K562 (cell line): ENCODE data around the gene ZBTB42. TPM values are rescaled to one million over a fixed set of nuclear protein-coding genes. Genes with fewer than 3 reads are reported as not detected.

ENCODE experiments used
- ATAC-seq: fragments of 200-7000 bp; cut with Tn5 transposase; 3 replicates; pipeline ENCODE4 v1.9.1; 2020; ENCODE audit warnings: moderate library complexity
- BruUV-seq: library from RNA; stranded (reverse); fragments of 400-500 nt; replicated peaks from 2 replicates; lab custom pipeline; 2021; lab: Mats Ljungman, UMichigan
- CTCF ChIA-PET: fragments of 300-600 bp; formaldehyde crosslinking; extraction: SDS; loops from one replicate; lab custom pipeline; 2021; ENCODE audit warnings: low intra/inter-chr PET ratio; lab: Yijun Ruan, JAX
- POLR2A ChIA-PET: fragments of 300-600, 350-650 bp; sonication (Branson Sonifier 250); formaldehyde crosslinking; extraction: SDS; loops from one replicate; lab custom pipeline; 2021; ENCODE audit warnings: antibody characterized with exemption, inconsistent platforms; lab: Yijun Ruan, JAX
- DNase-seq, 4 experiments: peaks; one replicate each; pipeline versions ENCODE4 v3.0.0 to v3.0.0-alpha.2; 2011 to 2018; ENCODE audit warnings: low spot score in 3 of 4, mixed read lengths in 3 of 4; ENCODE audit errors: extremely low read depth in 1 of 4
- FAIRE-seq: peaks from 2 replicates; lab custom pipeline; 2011; peaks lifted over from hg19 to GRCh38; lab: Jason Lieb, UNC
- H2AFZ ChIP-seq: 2 replicates; pipeline ENCODE4 v1.6.0; 2011; ENCODE audit warnings: low read depth, low read length, control low read depth, inconsistent platforms
- H3K27ac ChIP-seq: fragments of 200-600 bp; 3 replicates; pipeline ENCODE4 v1.8.0; 2011; ENCODE audit warnings: low read depth, mild to moderate bottlenecking, control low read depth, inconsistent platforms, low read length, moderate library complexity, mixed read lengths; ENCODE audit errors: extremely low read depth
- H3K27me3 ChIP-seq, 2 experiments: fragments of 300-600 bp in 1 of 2; 2 replicates in 1 of 2; 3 replicates in 1 of 2; pipeline versions ENCODE4 v1.6.0 to v1.8.0; 2011; ENCODE audit warnings: inconsistent platforms in 2 of 2, low read length in 2 of 2, mild to moderate bottlenecking in 1 of 2, mixed read lengths in 1 of 2, moderate library complexity in 1 of 2; ENCODE audit not compliant: control insufficient read depth in 2 of 2, insufficient read depth in 2 of 2
- H3K36me3 ChIP-seq: fragments of 300-600 bp; 3 replicates; pipeline ENCODE4 v1.8.0; 2011; ENCODE audit warnings: mild to moderate bottlenecking, low read length, inconsistent platforms; ENCODE audit not compliant: control insufficient read depth, insufficient read depth
- H3K4me1 ChIP-seq, 2 experiments: fragments of 200-600 bp in 1 of 2; replicated peaks in 1 of 2; 2 replicates in 1 of 2; 3 replicates in 1 of 2; pipeline versions ENCODE4 v1.5.1 to v1.8.0; 2011; ENCODE audit warnings: inconsistent platforms in 2 of 2, low read length in 2 of 2, mild to moderate bottlenecking in 1 of 2, mixed read lengths in 1 of 2, moderate library complexity in 1 of 2; ENCODE audit not compliant: control insufficient read depth in 2 of 2, insufficient read depth in 2 of 2
- H3K4me2 ChIP-seq: 2 replicates; pipeline ENCODE4 v1.6.1; 2011; ENCODE audit warnings: low read length, control low read depth, inconsistent platforms, mixed read lengths; ENCODE audit not compliant: insufficient read depth
- H3K4me3 ChIP-seq: fragments of 200-600 bp; sonication (generic), shearing (Covaris generic); 2 replicates; pipeline ENCODE4 v1.5.1; 2016; ENCODE audit warnings: control low read depth, inconsistent platforms
- H3K79me2 ChIP-seq: fragments of 200-600 bp; 3 replicates; pipeline ENCODE4 v1.8.0; 2011; ENCODE audit warnings: low read length, inconsistent platforms; ENCODE audit not compliant: control insufficient read depth, insufficient read depth
- H3K9ac ChIP-seq, 2 experiments: 2 replicates each; pipeline versions ENCODE4 v1.6.0 to v1.6.1; 2011; ENCODE audit warnings: low read depth in 2 of 2, low read length in 2 of 2, control low read depth in 1 of 2, inconsistent platforms in 1 of 2, mild to moderate bottlenecking in 1 of 2, mixed read lengths in 1 of 2; ENCODE audit not compliant: insufficient read depth in 1 of 2
- H3K9me1 ChIP-seq: one replicate; pipeline ENCODE4 v1.6.0; 2011; ENCODE audit warnings: inconsistent platforms, mild to moderate bottlenecking, low read length, moderate library complexity; ENCODE audit not compliant: control insufficient read depth, insufficient read depth
- H3K9me3 ChIP-seq: replicated peaks from 2 replicates; pipeline ENCODE4 v1.5.1; 2011; ENCODE audit warnings: low read depth, low read length, inconsistent platforms; ENCODE audit not compliant: control insufficient read depth, insufficient read depth
- H4K20me1 ChIP-seq: replicated peaks from 2 replicates; pipeline ENCODE4 v1.6.1; 2011; ENCODE audit warnings: low read length, inconsistent platforms, mixed read lengths; ENCODE audit not compliant: control insufficient read depth, insufficient read depth
- ADNP ChIP-seq: fragments of 200-800 bp; sonication (Bioruptor generic); IDR thresholded peaks from 2 replicates; pipeline ENCODE4 v1.6.1; 2016; ENCODE audit warnings: missing genetic modification characterization, missing compliant biosample characterization
- ARID2 ChIP-seq: fragments of 450-650 bp; IDR thresholded peaks from 2 replicates; pipeline ENCODE4 v1.6.1; 2017; ENCODE audit warnings: antibody characterized with exemption, mild to moderate bottlenecking
- BRF1 ChIP-seq: IDR thresholded peaks from 3 replicates; pipeline ENCODE4 v1.6.1; 2011; ENCODE audit warnings: borderline replicate concordance, mild to moderate bottlenecking; ENCODE audit not compliant: insufficient read length; ENCODE audit errors: extremely low read depth
- CTBP1 ChIP-seq: fragments of 450-650 bp; IDR thresholded peaks from 2 replicates; pipeline ENCODE4 v1.6.1; 2016; ENCODE audit warnings: borderline replicate concordance
- MTF1 ChIP-seq: fragments of 250-450 bp; sonication (Bioruptor Pico); IDR thresholded peaks from 2 replicates; pipeline ENCODE4 v1.9.0; 2021; ENCODE audit warnings: moderate library complexity, mild to moderate bottlenecking, inconsistent platforms, borderline replicate concordance
- NCOA2 ChIP-seq, 2 experiments: fragments of 450-650 bp; IDR thresholded peaks; 2 replicates each; pipeline ENCODE4 v1.6.1; 2018; ENCODE audit warnings: mild to moderate bottlenecking in 2 of 2, moderate library complexity in 1 of 2; ENCODE audit not compliant: partially characterized antibody in 2 of 2
- POLR2A ChIP-seq: fragments of 450-650 bp; conservative IDR thresholded peaks from 2 replicates; pipeline ENCODE4 v1.6.1; 2016
- RBM15 ChIP-seq: fragments of 200-400 bp; formaldehyde crosslinking; IDR thresholded peaks from 2 replicates; pipeline ENCODE4 v1.6.1; 2018; ENCODE audit warnings: mild to moderate bottlenecking, low read length, moderate library complexity; ENCODE audit not compliant: insufficient read depth
- TCF7L2 ChIP-seq: fragments of 150-350 bp; IDR thresholded peaks from 2 replicates; pipeline ENCODE4 v1.6.1; 2016; ENCODE audit warnings: low read depth, mild to moderate bottlenecking, low read length, moderate library complexity
- ZNF212 ChIP-seq: fragments of 450-650 bp; formaldehyde crosslinking; IDR thresholded peaks from 2 replicates; pipeline ENCODE4 v1.4.0; 2020; ENCODE audit warnings: mild to moderate bottlenecking
- ZNF696 ChIP-seq: fragments of 250-450 bp; sonication (Bioruptor Pico); conservative IDR thresholded peaks from 2 replicates; pipeline ENCODE4 v1.4.0; 2020; ENCODE audit warnings: mild to moderate bottlenecking, moderate library complexity
- WGBS: fragments of 100-300 bp; shearing (Covaris generic); methylation state at CpG from one replicate; pipeline ENCODE4 v1.1.6; 2016; ENCODE audit warnings: low coverage, mixed read lengths; ENCODE audit not compliant: insufficient coverage; ENCODE audit errors: missing lambda C conversion rate; 5-methylcytosine and 5-hydroxymethylcytosine counted together
- in situ Hi-C: fragments of 300-500 bp; cut with MboI; formaldehyde crosslinking; loops from 4 replicates; pipeline ENCODE4 v1.15.0; 2018; ENCODE audit warnings: inconsistent platforms, mixed read lengths
- intact Hi-C: fragments of 100-400 bp; cut with micrococcal nuclease; formaldehyde crosslinking; loops from 2 replicates; pipeline ENCODE4 v1.14.2; 2022
- polyA plus RNA-seq, 8 experiments: library from polyadenylated mRNA; depleted of rRNA in 4 of 8; stranded (reverse) in 5 of 8; unstranded in 3 of 8; fragments of >200 nt; fragmentation: Nextera tagmentation in 2 of 8; fragmentation: Illumina TruSeq in 1 of 8; extraction: Ambion mirVana in 2 of 8; extraction: Trizol in 1 of 8; gene quantifications; 2 replicates each; pipeline versions ENCODE4 v1.2.1 to v1.2.3, GENCODE V29; 2011 to 2014; ENCODE audit warnings: inconsistent platforms in 1 of 8, missing spikeins in 1 of 8
- total RNA-seq, 7 experiments: library from RNA; depleted of rRNA in 6 of 7; stranded (reverse); fragments of >200 nt in 6 of 7; fragmentation: Illumina TruSeq in 2 of 7; extraction: Trizol in 2 of 7; gene quantifications; 2 replicates each; pipeline versions ENCODE4 v1.2.1 to v1.2.3, GENCODE V29; 2011 to 2021; ENCODE audit warnings: low replicate concordance in 1 of 7
- TF ChIP-seq, protein P1 (sequence below): sonication (generic); formaldehyde crosslinking; IDR thresholded peaks from 2 replicates; pipeline ENCODE4 v1.8.0; 2022; ENCODE audit warnings: missing genetic modification reagents, mild to moderate bottlenecking, borderline replicate concordance
- TF ChIP-seq, protein P2 (sequence below): sonication (generic); formaldehyde crosslinking; IDR thresholded peaks from 2 replicates; pipeline ENCODE4 v1.9.0; 2022; ENCODE audit warnings: mild to moderate bottlenecking, missing genetic modification reagents
- TF ChIP-seq, protein P3 (sequence below): fragments of 450-650 bp; conservative IDR thresholded peaks from 2 replicates; pipeline ENCODE4 v1.6.1; 2016; ENCODE audit warnings: missing genetic modification characterization, low read depth, mild to moderate bottlenecking, missing compliant biosample characterization, moderate library complexity
- TF ChIP-seq, protein P4 (sequence below): fragments of 450-650 bp; conservative IDR thresholded peaks from 2 replicates; pipeline ENCODE4 v1.6.1; 2016; ENCODE audit warnings: missing genetic modification characterization, low read depth, mild to moderate bottlenecking, control low read depth, missing compliant biosample characterization

The ZBTB42 gene
- total and polyA plus RNA-seq, 9 of the 15 experiments (the other 6 are each of a cell fraction or from before 2014, with no cell fraction given) = 0.03 to 8.5 (median 2.4) TPM

DNA sequence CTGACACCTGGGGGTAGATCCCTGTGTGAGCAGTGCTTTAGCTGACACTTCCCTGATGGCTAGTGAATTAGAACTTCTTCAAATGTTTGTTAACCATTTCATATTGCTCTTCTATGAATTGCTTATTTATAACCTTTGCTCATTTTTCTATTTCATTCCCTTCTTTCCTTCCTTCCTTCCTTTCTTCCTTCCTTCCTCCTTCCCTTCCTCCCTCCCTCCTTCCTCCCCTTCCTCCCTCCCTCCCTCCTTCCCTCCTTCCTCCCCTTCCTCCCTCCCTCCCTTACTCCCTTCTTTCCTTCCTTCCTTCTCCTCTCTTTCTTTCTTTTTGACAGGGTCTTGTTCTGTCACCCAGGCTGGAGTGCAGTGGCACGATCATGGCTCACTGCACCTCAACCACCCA is 40.8 kb downstream of the ZBTB42 start (continued):
- TF ChIP-seq, protein P1, sequence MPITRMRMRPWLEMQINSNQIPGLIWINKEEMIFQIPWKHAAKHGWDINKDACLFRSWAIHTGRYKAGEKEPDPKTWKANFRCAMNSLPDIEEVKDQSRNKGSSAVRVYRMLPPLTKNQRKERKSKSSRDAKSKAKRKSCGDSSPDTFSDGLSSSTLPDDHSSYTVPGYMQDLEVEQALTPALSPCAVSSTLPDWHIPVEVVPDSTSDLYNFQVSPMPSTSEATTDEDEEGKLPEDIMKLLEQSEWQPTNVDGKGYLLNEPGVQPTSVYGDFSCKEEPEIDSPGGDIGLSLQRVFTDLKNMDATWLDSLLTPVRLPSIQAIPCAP (CRISPR knock-in tag) = no peak
- no peak for TF ChIP-seq BRF1
- no peak for TF ChIP-seq POLR2A
- TF ChIP-seq TCF7L2 = no peak
- TF ChIP-seq RBM15 = no peak

DNA sequence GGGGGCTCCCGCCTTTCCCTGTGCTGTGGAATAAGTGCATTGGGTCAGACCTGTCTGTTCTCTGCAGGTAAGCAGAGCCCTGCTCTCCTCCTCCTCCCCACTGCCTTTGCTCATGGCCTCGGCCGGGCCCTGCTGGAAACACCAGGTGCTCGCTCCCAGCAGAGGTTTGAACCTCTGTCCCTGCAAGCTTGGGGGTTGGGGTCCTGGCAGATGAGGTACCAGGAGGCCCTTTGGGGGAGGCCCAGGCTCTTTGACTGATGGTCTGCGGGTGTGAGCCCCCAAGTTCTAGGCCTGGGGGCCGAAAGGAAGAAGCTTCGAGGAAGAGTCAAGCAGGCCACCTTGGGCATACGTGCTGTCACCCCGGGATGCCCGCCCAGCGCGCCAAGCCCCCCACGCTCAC is 42.1 kb downstream of the ZBTB42 start:
- FAIRE-seq (no peak), ATAC-seq (no peak), DNase-seq (no peak)
- Histone ChIP-seq H3K4me3 (no peak overlapping the region), H3K36me3 (no peaks in the 10 kb centered on the region), H3K4me1 (peaks cover 0 to 13% of the 10 kb centered on the region in 2 experiments; a peak in 2 of 5 replicates), H3K79me2 (no peaks in the 10 kb centered on the region), H4K20me1 (no peaks in the 10 kb centered on the region), H2AFZ (no peak overlapping the region), H3K27me3 (peaks cover 15 to 51% of the 10 kb centered on the region in 2 experiments; a peak in 4 of 5 replicates), H3K9ac (no peak overlapping the region; a peak in 1 of 4 replicates), H3K27ac (no peak overlapping the region), H3K9me1 (no peaks in the 10 kb centered on the region), H3K4me2 (no peak overlapping the region), H3K9me3 (no peaks in the 10 kb centered on the region)
- CTCF ChIA-PET = no interaction called here
- TF ChIP-seq ZNF696 (CRISPR knock-in tag) (no peak), ZNF212 (CRISPR knock-in tag) (no peak), MTF1 (CRISPR knock-in tag) (no peak), CTBP1 (no peak), NCOA2 (IDR thresholded peaks at IDR 0.05; ENCODE audit: partially characterized antibody in 2 of 2) (no peak), ADNP (no peak), ARID2 (no peak)
- TF ChIP-seq, protein P2, sequence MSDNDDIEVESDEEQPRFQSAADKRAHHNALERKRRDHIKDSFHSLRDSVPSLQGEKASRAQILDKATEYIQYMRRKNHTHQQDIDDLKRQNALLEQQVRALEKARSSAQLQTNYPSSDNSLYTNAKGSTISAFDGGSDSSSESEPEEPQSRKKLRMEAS = no peak
- TF ChIP-seq, protein P3, sequence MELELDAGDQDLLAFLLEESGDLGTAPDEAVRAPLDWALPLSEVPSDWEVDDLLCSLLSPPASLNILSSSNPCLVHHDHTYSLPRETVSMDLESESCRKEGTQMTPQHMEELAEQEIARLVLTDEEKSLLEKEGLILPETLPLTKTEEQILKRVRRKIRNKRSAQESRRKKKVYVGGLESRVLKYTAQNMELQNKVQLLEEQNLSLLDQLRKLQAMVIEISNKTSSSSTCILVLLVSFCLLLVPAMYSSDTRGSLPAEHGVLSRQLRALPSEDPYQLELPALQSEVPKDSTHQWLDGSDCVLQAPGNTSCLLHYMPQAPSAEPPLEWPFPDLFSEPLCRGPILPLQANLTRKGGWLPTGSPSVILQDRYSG (tag) = no peak
- TF ChIP-seq, protein P4, sequence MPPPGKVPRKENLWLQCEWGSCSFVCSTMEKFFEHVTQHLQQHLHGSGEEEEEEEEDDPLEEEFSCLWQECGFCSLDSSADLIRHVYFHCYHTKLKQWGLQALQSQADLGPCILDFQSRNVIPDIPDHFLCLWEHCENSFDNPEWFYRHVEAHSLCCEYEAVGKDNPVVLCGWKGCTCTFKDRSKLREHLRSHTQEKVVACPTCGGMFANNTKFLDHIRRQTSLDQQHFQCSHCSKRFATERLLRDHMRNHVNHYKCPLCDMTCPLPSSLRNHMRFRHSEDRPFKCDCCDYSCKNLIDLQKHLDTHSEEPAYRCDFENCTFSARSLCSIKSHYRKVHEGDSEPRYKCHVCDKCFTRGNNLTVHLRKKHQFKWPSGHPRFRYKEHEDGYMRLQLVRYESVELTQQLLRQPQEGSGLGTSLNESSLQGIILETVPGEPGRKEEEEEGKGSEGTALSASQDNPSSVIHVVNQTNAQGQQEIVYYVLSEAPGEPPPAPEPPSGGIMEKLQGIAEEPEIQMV (tag) = no peak
- POLR2A ChIA-PET = no interaction called here
- WGBS = 8% methylated on average over 7 of the region's 13 CpGs
- intact Hi-C loops (no loop called here), in situ Hi-C loops (no loop called here)
- BruUV-seq = no TSS peak
